H1 (cell line): ENCODE measurements around the gene GCLM. TPM values are rescaled to one million over a fixed set of nuclear protein-coding genes. Genes with fewer than 3 reads are reported as not detected.

Experiments used
- CTCF ChIA-PET: fragments of 300-600 bp; sonication (Branson Sonifier 250); formaldehyde crosslinking; loops from one replicate; lab custom pipeline; 2021; ENCODE audit not compliant: partially characterized antibody; lab: Charles Lee
- POLR2A ChIA-PET: fragments of 300-600 bp; sonication (Branson Sonifier 250); formaldehyde crosslinking; loops from one replicate; lab custom pipeline; 2021; ENCODE audit warnings: inconsistent platforms; ENCODE audit not compliant: partially characterized antibody; lab: Charles Lee
- DNase-seq, 2 experiments: peaks; one replicate each; pipeline versions ENCODE4 v3.0.0 to v3.0.0-alpha.2; 2010 to 2022; ENCODE audit warnings: low spot score in 2 of 2, low read depth in 1 of 2, mixed read lengths in 1 of 2
- FAIRE-seq: peaks from 2 replicates; lab custom pipeline; 2011; peaks lifted over from hg19 to GRCh38; lab: Jason Lieb, UNC
- H2AFZ ChIP-seq: 2 replicates; pipeline ENCODE4 v1.8.1; 2012; ENCODE audit warnings: low read length, inconsistent platforms
- H2AK5ac ChIP-seq: 2 replicates; pipeline ENCODE4 v1.6.1; 2013; ENCODE audit warnings: low read depth, low read length
- H2BK120ac ChIP-seq: replicated peaks from 2 replicates; pipeline ENCODE3; 2013; ENCODE audit warnings: low read depth, low read length, inconsistent platforms
- H2BK12ac ChIP-seq: 2 replicates; pipeline ENCODE4 v1.6.1; 2013; ENCODE audit warnings: low read depth, low read length
- H2BK15ac ChIP-seq: 2 replicates; pipeline ENCODE4 v1.6.1; 2013; ENCODE audit warnings: low read length
- H2BK20ac ChIP-seq: 2 replicates; pipeline ENCODE4 v1.6.1; 2013; ENCODE audit warnings: low read length
- H2BK5ac ChIP-seq: 2 replicates; pipeline ENCODE4 v1.6.1; 2013; ENCODE audit warnings: low read depth, low read length
- H3K14ac ChIP-seq: 2 replicates; pipeline ENCODE4 v1.6.1; 2013; ENCODE audit warnings: inconsistent platforms; ENCODE audit not compliant: insufficient read length
- H3K18ac ChIP-seq: 2 replicates; pipeline ENCODE4 v1.6.1; 2013; ENCODE audit warnings: low read length; ENCODE audit errors: extremely low read depth
- H3K23ac ChIP-seq: 2 replicates; pipeline ENCODE4 v1.6.1; 2013; ENCODE audit warnings: inconsistent platforms; ENCODE audit not compliant: insufficient read length
- H3K23me2 ChIP-seq: 2 replicates; pipeline ENCODE4 v1.6.1; 2013; ENCODE audit warnings: low read depth, low read length
- H3K27ac ChIP-seq: 2 replicates; pipeline ENCODE4 v1.6.1; 2011; ENCODE audit warnings: low read depth, low read length, inconsistent platforms
- H3K27me3 ChIP-seq, 4 experiments: replicated peaks in 1 of 4; 1 replicate in 1 of 4; 2 replicates in 3 of 4; pipeline versions ENCODE4 v1.6.1 to v1.8.1; 2011 to 2013; ENCODE audit warnings: low read length in 3 of 4, mild to moderate bottlenecking in 3 of 4, inconsistent platforms in 2 of 4, mixed read lengths in 2 of 4, moderate library complexity in 1 of 4; ENCODE audit not compliant: control insufficient read depth in 3 of 4, insufficient read depth in 3 of 4; ENCODE audit errors: extremely low read depth in 1 of 4
- H3K36me3 ChIP-seq, 4 experiments: 2 replicates each; pipeline versions ENCODE4 v1.6.1 to v1.8.1; 2011 to 2013; ENCODE audit warnings: mild to moderate bottlenecking in 4 of 4, low read length in 3 of 4, moderate library complexity in 2 of 4, control low read depth in 1 of 4, inconsistent platforms in 1 of 4; ENCODE audit not compliant: insufficient read depth in 4 of 4, control insufficient read depth in 2 of 4
- H3K4ac ChIP-seq: replicated peaks from 2 replicates; pipeline ENCODE3; 2013; ENCODE audit warnings: low read length, low read depth, mixed read lengths, inconsistent platforms; ENCODE audit not compliant: insufficient read length
- H3K4me1 ChIP-seq, 4 experiments: replicated peaks in 1 of 4; 1 replicate in 1 of 4; 2 replicates in 3 of 4; pipeline versions ENCODE4 v1.6.1 to v1.8.1; 2011 to 2013; ENCODE audit warnings: low read length in 3 of 4, inconsistent platforms in 2 of 4, mixed read lengths in 1 of 4; ENCODE audit not compliant: insufficient read depth in 4 of 4, control insufficient read depth in 3 of 4
- H3K4me2 ChIP-seq, 2 experiments: 2 replicates each; pipeline versions ENCODE4 v1.6.1 to v1.8.1; 2011 to 2013; ENCODE audit warnings: low read depth in 2 of 2, low read length in 2 of 2, control low read depth in 1 of 2, inconsistent platforms in 1 of 2, mild to moderate bottlenecking in 1 of 2; ENCODE audit not compliant: insufficient read depth in 1 of 2
- H3K4me3 ChIP-seq, 4 experiments: fragments of 200-600, 300-600 bp in 1 of 4; sonication (generic), shearing (Covaris generic), sonication (Bioruptor Twin) in 1 of 4; 2 replicates each; pipeline versions ENCODE4 v1.5.1 to v1.8.1; 2011 to 2016; ENCODE audit warnings: low read length in 4 of 4, low read depth in 3 of 4, control low read depth in 2 of 4, inconsistent platforms in 2 of 4, mild to moderate bottlenecking in 2 of 4, mixed read lengths in 1 of 4, moderate library complexity in 1 of 4; ENCODE audit not compliant: insufficient read depth in 2 of 4; ENCODE audit errors: extremely low read depth in 1 of 4
- H3K56ac ChIP-seq: replicated peaks from 2 replicates; pipeline ENCODE3; 2013; ENCODE audit warnings: low read depth, mild to moderate bottlenecking, mixed read lengths, low read length, inconsistent platforms; ENCODE audit not compliant: insufficient read length
- H3K79me1 ChIP-seq: 2 replicates; pipeline ENCODE4 v1.6.1; 2013; ENCODE audit warnings: low read depth, low read length, control low read depth
- H3K79me2 ChIP-seq, 2 experiments: 2 replicates each; pipeline versions ENCODE4 v1.6.1 to v1.8.1; 2012 to 2013; ENCODE audit warnings: low read length in 2 of 2, mild to moderate bottlenecking in 2 of 2, inconsistent platforms in 1 of 2; ENCODE audit not compliant: insufficient read depth in 2 of 2, control insufficient read depth in 1 of 2
- H3K9ac ChIP-seq, 4 experiments: replicated peaks in 1 of 4; 1 replicate in 1 of 4; 2 replicates in 3 of 4; pipeline versions ENCODE4 v1.6.1 to v1.8.1; 2011 to 2013; ENCODE audit warnings: low read depth in 3 of 4, low read length in 3 of 4, control low read depth in 2 of 4, mild to moderate bottlenecking in 2 of 4, moderate library complexity in 2 of 4, inconsistent platforms in 1 of 4; ENCODE audit errors: extremely low read depth in 1 of 4
- H3K9me3 ChIP-seq, 2 experiments: 2 replicates each; pipeline versions ENCODE4 v1.6.1 to v1.8.1; 2012 to 2013; ENCODE audit warnings: mild to moderate bottlenecking in 2 of 2, moderate library complexity in 2 of 2, control low read depth in 1 of 2, inconsistent platforms in 1 of 2, low read depth in 1 of 2, low read length in 1 of 2, mixed read lengths in 1 of 2; ENCODE audit not compliant: insufficient read depth in 2 of 2
- H4K20me1 ChIP-seq, 2 experiments: replicated peaks in 1 of 2; 2 replicates each; pipeline versions ENCODE3 to v1.8.1; 2011 to 2013; ENCODE audit warnings: inconsistent platforms in 2 of 2, low read length in 2 of 2, mild to moderate bottlenecking in 1 of 2; ENCODE audit not compliant: insufficient read depth in 2 of 2, control insufficient read depth in 1 of 2
- H4K5ac ChIP-seq: 2 replicates; pipeline ENCODE4 v1.6.1; 2013; ENCODE audit warnings: low read length, low read depth, mixed read lengths, inconsistent platforms; ENCODE audit not compliant: insufficient read length
- H4K8ac ChIP-seq: 2 replicates; pipeline ENCODE4 v1.8.0; 2013; ENCODE audit warnings: mild to moderate bottlenecking, moderate library complexity, low read length, inconsistent platforms; ENCODE audit not compliant: insufficient read depth; ENCODE audit errors: extremely low read depth
- H4K91ac ChIP-seq: replicated peaks from 2 replicates; pipeline ENCODE3; 2013; ENCODE audit warnings: low read length, mixed read lengths, inconsistent platforms; ENCODE audit not compliant: insufficient read length
- ASH2L ChIP-seq: fragments of 200-600, 300-600 bp; sonication (generic); IDR thresholded peaks from one replicate; pipeline ENCODE4 v1.7.1; 2017; ENCODE audit warnings: low read length
- BACH1 ChIP-seq: IDR thresholded peaks from 2 replicates; pipeline ENCODE4 v1.6.1; 2012; ENCODE audit warnings: low read length, improper control_type of control experiment
- CHD1 ChIP-seq: IDR thresholded peaks from 2 replicates; pipeline ENCODE4 v1.6.1; 2012; ENCODE audit warnings: low read depth, low read length, improper control_type of control experiment
- MAX ChIP-seq: IDR thresholded peaks from 2 replicates; pipeline ENCODE4 v1.6.1; 2012; ENCODE audit warnings: inconsistent platforms
- RAD21 ChIP-seq, 2 experiments: IDR thresholded peaks in 1 of 2; conservative IDR thresholded peaks in 1 of 2; 2 replicates each; pipeline ENCODE4 v1.6.1; 2011; ENCODE audit warnings: low read depth in 2 of 2, low read length in 2 of 2, improper control_type of control experiment in 1 of 2, inconsistent platforms in 1 of 2, mild to moderate bottlenecking in 1 of 2, moderate library complexity in 1 of 2
- SAP30 ChIP-seq: fragments of 300-600 bp; sonication (generic); IDR thresholded peaks from 2 replicates; pipeline ENCODE4 v1.7.1; 2012; ENCODE audit warnings: low read length, moderate library complexity, mild to moderate bottlenecking, inconsistent platforms; ENCODE audit not compliant: insufficient read depth, insufficient replicate concordance
- SIN3A ChIP-seq, 2 experiments: IDR thresholded peaks in 1 of 2; conservative IDR thresholded peaks in 1 of 2; 2 replicates each; pipeline ENCODE4 v1.6.1; 2011 to 2012; ENCODE audit warnings: low read length in 2 of 2, improper control_type of control experiment in 1 of 2, low read depth in 1 of 2, mild to moderate bottlenecking in 1 of 2
- USF2 ChIP-seq: IDR thresholded peaks from 2 replicates; pipeline ENCODE4 v1.6.1; 2011; ENCODE audit warnings: low read length, improper control_type of control experiment
- WGBS, 2 experiments: shearing (Covaris generic) in 1 of 2; methylation state at CpG; one replicate each; pipeline versions ENCODE4 v1.1.6 to v1.1.7; 2013 to 2015; ENCODE audit warnings: low lambda C conversion rate in 2 of 2, mixed read lengths in 2 of 2, inconsistent platforms in 1 of 2, low coverage in 1 of 2, missing lambda C conversion rate in 1 of 2; ENCODE audit not compliant: insufficient replicate concordance in 2 of 2, insufficient coverage in 1 of 2, insufficient read length in 1 of 2; ENCODE audit errors: extremely low coverage in 1 of 2, missing lambda C conversion rate in 1 of 2; 5-methylcytosine and 5-hydroxymethylcytosine counted together
- polyA plus RNA-seq, 7 experiments: library from polyadenylated mRNA; depleted of rRNA in 3 of 7; stranded (reverse) in 5 of 7; unstranded in 2 of 7; fragments of >200 nt in 5 of 7; fragments of 200-250 nt in 2 of 7; gene quantifications; 1 replicate in 5 of 7; 2 replicates in 1 of 7; 4 replicates in 1 of 7; pipeline versions ENCODE4 v1.2.1 to v1.2.3, GENCODE V29; 2011 to 2013; ENCODE audit warnings: missing spikeins in 2 of 7, mixed read lengths in 2 of 7
- total RNA-seq: library from RNA; stranded (reverse); fragmentation: NEBNext Ultra II Directional; extraction: Animal tissue kit (Norgen Biotek cat#: 25700); gene quantifications from 2 replicates; pipeline ENCODE4 v1.2.1, GENCODE V29; 2021

Gene GCLM
- total and polyA plus RNA-seq, 2 of the 8 experiments (the other 6 are each of a cell fraction or from before 2014, with no cell fraction given) = 3.1 to 12.8 TPM

- WGBS, 2 experiments = 2% methylated on average over 14 of the region's 20 CpGs; no CpG with 5 or more reads in 1 of the 2 experiments
- no peak overlapping the region; the same call in 1 of the 2 replicates for H2BK12ac ChIP-seq
- H3K14ac ChIP-seq = no peak overlapping the region
- H3K27me3 ChIP-seq = no peaks in the 10 kb centered on the region
- peaks cover 2% of the 10 kb centered on the region; the same call in 1 of the 2 replicates for H3K23me2 ChIP-seq
- peaks cover 6% of the 10 kb centered on the region for H3K79me1 ChIP-seq
- H2BK5ac ChIP-seq = peak overlapping the region; percentile 82
- peak overlapping the region; percentile 72 to 78 for H3K4me2 ChIP-seq
- H2BK15ac ChIP-seq = no peak overlapping the region
- POLR2A ChIA-PET = interaction anchor here (0.8 to 2.9 kb wide), 11 partner anchors 10 to 249 kb away, joined by 4 to 21 read pairs (median 7); partner anchors contain the start of gene GCLM
- no peaks in the 10 kb centered on the region for H3K9me3 ChIP-seq
- no peak overlapping the region for H4K91ac ChIP-seq
- H3K18ac ChIP-seq = peak overlapping the region; percentile 79; the same call in 1 of the 2 replicates
- H4K5ac ChIP-seq = no peak overlapping the region
- peak overlapping the region; percentile 89 to 100 (median 96) for H3K9ac ChIP-seq
- H3K4ac ChIP-seq = no peak overlapping the region
- H2AFZ ChIP-seq = 0 out of 2 replicates have a peak overlapping the region, but pooled peaks have one; percentile 55
- no peak overlapping the region for H2AK5ac ChIP-seq
- H2BK120ac ChIP-seq = no peak overlapping the region
- H3K23ac ChIP-seq = no peak overlapping the region
- 0 out of 4 replicates have a peak, but pooled peaks of 1 of the 2 experiments have one; percentile 60 for TF ChIP-seq SIN3A (conservative IDR thresholded peaks at IDR 0.05 in 1 of 2, IDR thresholded peaks at IDR 0.05 in 1 of 2; ENCODE audit: low read depth in 1 of 2, low read length in 2 of 2)
- TF ChIP-seq SAP30 = peak; percentile 79
- TF ChIP-seq BACH1 = 0 out of 2 replicates have a peak, but pooled peaks have one; percentile 25
- TF ChIP-seq CHD1 = 0 out of 2 replicates have a peak, but pooled peaks have one; percentile 25
- TF ChIP-seq RAD21 (IDR thresholded peaks at IDR 0.05 in 1 of 2, conservative IDR thresholded peaks at IDR 0.05 in 1 of 2; ENCODE audit: low read depth in 2 of 2, low read length in 2 of 2) = no peak
- peak; percentile 16; the same call in 1 of the 2 replicates for TF ChIP-seq MAX
- no peak for TF ChIP-seq ASH2L
- no peak for TF ChIP-seq USF2
- peak overlapping the region; percentile 80 for H3K56ac ChIP-seq
- CTCF ChIA-PET = interaction anchor here (1.3 to 1.5 kb wide), 2 partner anchors 10 to 102 kb away, joined by 4 to 5 read pairs; no protein-coding TSS in a partner anchor
- H3K4me3 ChIP-seq = peak overlapping the region; percentile 96 to 99 (median 97)
- H3K36me3 ChIP-seq = peaks cover 7 to 39% (median 29%) of the 10 kb centered on the region in 4 experiments
- DNase-seq = no peak
- no peak overlapping the region for H2BK20ac ChIP-seq
- H4K20me1 ChIP-seq = peaks cover 2 to 7% of the 10 kb centered on the region in 2 experiments
- peaks cover 0 to 2% (median 0%) of the 10 kb centered on the region in 4 experiments; a peak in 5 of 7 replicates for H3K4me1 ChIP-seq
- peaks cover 20 to 32% of the 10 kb centered on the region in 2 experiments for H3K79me2 ChIP-seq
- FAIRE-seq = no peak
- peak overlapping the region; percentile 99; the same call in 1 of the 2 replicates for H4K8ac ChIP-seq
- H3K27ac ChIP-seq = peak overlapping the region; percentile 86
Measured at GRCh38 chr1:93878501-93878888, 30.7 kb downstream of the GCLM start.
